Endothelial cell of umbilical vein (primary cell): ENCODE data around the gene ANKRD45. TPM values are rescaled to one million over a fixed set of nuclear protein-coding genes. Genes with fewer than 3 reads are reported as not detected.

ENCODE experiments used
- BruUV-seq: library from RNA; stranded (reverse); fragments of 400-500 nt; replicated peaks from 2 replicates; lab custom pipeline; 2021; lab: Mats Ljungman, UMichigan
- CTCF ChIA-PET: fragments of 300-600, 350-600 bp; sonication (Branson Sonifier 250); formaldehyde crosslinking; loops from one replicate; lab custom pipeline; 2021; ENCODE audit warnings: antibody characterized with exemption, inconsistent platforms; lab: Charles Lee
- POLR2A ChIA-PET: fragments of 300-600, 350-600 bp; sonication (Branson Sonifier 250); formaldehyde crosslinking; loops from one replicate; lab custom pipeline; 2021; ENCODE audit warnings: antibody characterized with exemption, inconsistent platforms; lab: Charles Lee
- DNase-seq: peaks from one replicate; pipeline ENCODE4 v3.0.0-alpha.2; 2011; ENCODE audit warnings: low read depth, low spot score
- FAIRE-seq: peaks from 2 replicates; lab custom pipeline; 2011; peaks lifted over from hg19 to GRCh38; lab: Jason Lieb, UNC
- H2AFZ ChIP-seq: 2 replicates; pipeline ENCODE4 v1.6.0; 2012; ENCODE audit warnings: low read depth, low read length, control low read depth, inconsistent platforms
- H3K27ac ChIP-seq: 2 replicates; pipeline ENCODE4 v1.5.1; 2011; ENCODE audit warnings: low read depth, mild to moderate bottlenecking, control low read depth, low read length, moderate library complexity; ENCODE audit not compliant: insufficient read depth
- H3K27me3 ChIP-seq, 2 experiments: 2 replicates each; pipeline versions ENCODE4 v1.6.0 to v1.6.1; 2011; ENCODE audit warnings: low read length in 2 of 2, mixed read lengths in 1 of 2; ENCODE audit not compliant: control insufficient read depth in 2 of 2, insufficient read depth in 2 of 2
- H3K36me3 ChIP-seq, 2 experiments: 2 replicates in 1 of 2; 3 replicates in 1 of 2; pipeline ENCODE4 v1.5.1; 2011; ENCODE audit warnings: low read length in 2 of 2, mild to moderate bottlenecking in 1 of 2, moderate library complexity in 1 of 2; ENCODE audit not compliant: control insufficient read depth in 2 of 2, insufficient read depth in 2 of 2; ENCODE audit errors: extremely low read depth in 1 of 2
- H3K4me1 ChIP-seq: 3 replicates; pipeline ENCODE4 v1.5.1; 2011; ENCODE audit warnings: mild to moderate bottlenecking, low read length; ENCODE audit not compliant: control insufficient read depth, insufficient read depth; ENCODE audit errors: extremely low read depth
- H3K4me2 ChIP-seq: 2 replicates; pipeline ENCODE4 v1.6.1; 2011; ENCODE audit warnings: low read length, control low read depth, mixed read lengths; ENCODE audit not compliant: insufficient read depth
- H3K4me3 ChIP-seq, 3 experiments: fragments of 200-600 bp in 1 of 3; sonication (generic), shearing (Covaris generic) in 1 of 3; replicated peaks in 1 of 3; 2 replicates each; pipeline ENCODE4 v1.5.1; 2011 to 2016; ENCODE audit warnings: control low read depth in 3 of 3, low read length in 3 of 3, mild to moderate bottlenecking in 2 of 3, inconsistent platforms in 1 of 3, low read depth in 1 of 3, moderate library complexity in 1 of 3; ENCODE audit not compliant: insufficient read depth in 1 of 3
- H3K79me2 ChIP-seq: 2 replicates; pipeline ENCODE4 v1.6.0; 2012; ENCODE audit warnings: low read length, inconsistent platforms; ENCODE audit not compliant: control insufficient read depth, insufficient read depth
- H3K9ac ChIP-seq: replicated peaks from 2 replicates; pipeline ENCODE3; 2011; ENCODE audit warnings: low read length, control low read depth; ENCODE audit not compliant: insufficient read depth; ENCODE audit errors: extremely low read depth
- H3K9me1 ChIP-seq: replicated peaks from 3 replicates; pipeline ENCODE4 v1.6.0; 2011; ENCODE audit warnings: mild to moderate bottlenecking, low read length; ENCODE audit not compliant: control insufficient read depth, insufficient read depth; ENCODE audit errors: extremely low read depth
- H3K9me3 ChIP-seq: replicated peaks from 2 replicates; pipeline ENCODE4 v1.5.1; 2012; ENCODE audit warnings: low read length, inconsistent platforms; ENCODE audit not compliant: control insufficient read depth, insufficient read depth
- H4K20me1 ChIP-seq: replicated peaks from 2 replicates; pipeline ENCODE3; 2011; ENCODE audit warnings: mild to moderate bottlenecking, low read length; ENCODE audit not compliant: control insufficient read depth, insufficient read depth; ENCODE audit errors: extremely low read depth
- CTCF ChIP-seq, 2 donors: IDR thresholded peaks; 1 replicate in 1 of 2; 2 replicates in 1 of 2; pipeline ENCODE4 v1.5.1; 2011; ENCODE audit warnings: low read length in 2 of 2, mild to moderate bottlenecking in 2 of 2, moderate library complexity in 2 of 2, control low read depth in 1 of 2, inconsistent platforms in 1 of 2, low read depth in 1 of 2; ENCODE audit not compliant: insufficient read depth in 1 of 2; ENCODE audit errors: extremely low read depth in 1 of 2
- EZH2 ChIP-seq: IDR thresholded peaks from 2 replicates; pipeline ENCODE4 v1.6.1; 2012; ENCODE audit warnings: borderline replicate concordance, low read depth, mild to moderate bottlenecking, moderate library complexity, low read length, inconsistent platforms; ENCODE audit not compliant: severe bottlenecking
- FOS ChIP-seq: IDR thresholded peaks from 2 replicates; pipeline ENCODE4 v1.6.1; 2011; ENCODE audit warnings: mild to moderate bottlenecking, low read length, moderate library complexity, borderline replicate concordance; ENCODE audit not compliant: insufficient read depth
- GATA2 ChIP-seq: IDR thresholded peaks from 2 replicates; pipeline ENCODE4 v1.7.0; 2011; ENCODE audit warnings: low read depth, mild to moderate bottlenecking, moderate library complexity, mixed read lengths, low read length; ENCODE audit not compliant: insufficient read length, insufficient read depth
- JUN ChIP-seq: IDR thresholded peaks from 2 replicates; pipeline ENCODE4 v1.6.1; 2011; ENCODE audit warnings: borderline replicate concordance, low read depth; ENCODE audit not compliant: insufficient read length, insufficient read depth
- MAX ChIP-seq: IDR thresholded peaks from 2 replicates; pipeline ENCODE4 v1.6.1; 2011; ENCODE audit not compliant: insufficient read depth, insufficient read length
- MYC ChIP-seq: IDR thresholded peaks from one replicate; pipeline ENCODE4 v1.6.1; 2011; ENCODE audit warnings: mild to moderate bottlenecking, low read depth, low read length
- POLR2AphosphoS5 ChIP-seq: IDR thresholded peaks from 2 replicates; pipeline ENCODE4 v1.6.1; 2012; ENCODE audit warnings: low read depth, mild to moderate bottlenecking, control low read depth, low read length, moderate library complexity; ENCODE audit not compliant: insufficient read depth
- dilution Hi-C: fragments of 300-500 bp; cut with MboI; formaldehyde crosslinking; loops from one replicate; pipeline ENCODE4 v1.15.0; 2019; ENCODE audit warnings: low sequenced_read_pairs; ENCODE audit not compliant: extremely low pct_ligation_motif_present
- intact Hi-C: fragments of 100-400 bp; cut with micrococcal nuclease; formaldehyde crosslinking; loops from one replicate; pipeline ENCODE4 v1.10.0; 2022
- polyA plus RNA-seq, 4 experiments: library from polyadenylated mRNA; depleted of rRNA in 3 of 4; stranded (reverse) in 3 of 4; unstranded in 1 of 4; fragments of >200 nt; gene quantifications; 2 replicates each; pipeline versions ENCODE4 v1.2.1 to v1.2.3, GENCODE V29; 2011 to 2012; ENCODE audit warnings: missing spikeins in 1 of 4
- total RNA-seq: library from RNA; stranded (reverse); gene quantifications from 2 replicates; pipeline ENCODE4 v1.2.3, GENCODE V29; 2021

ANKRD45 gene
- total and polyA plus RNA-seq, 2 donors (not counting 3 experiments of a cell fraction or from before 2014, with no cell fraction given): 0.19 to 0.62 TPM

- no peak overlapping the region for H3K27ac ChIP-seq
- dilution Hi-C loops (no loop called here), intact Hi-C loops (no loop called here)
- no peak overlapping the region for H3K9ac ChIP-seq
- H4K20me1 ChIP-seq: no peaks in the 10 kb centered on the region
- no peaks in the 10 kb centered on the region for H3K9me1 ChIP-seq
- H3K79me2 ChIP-seq: no peaks in the 10 kb centered on the region
- H3K36me3 ChIP-seq: no peaks in the 10 kb centered on the region
- no peak overlapping the region for H2AFZ ChIP-seq
- H3K4me3 ChIP-seq: no peak overlapping the region
- H3K27me3 ChIP-seq: peaks cover 4 to 10% of the 10 kb centered on the region in 2 experiments
- ChIA-PET CTCF (interaction anchor here (1.7 kb wide), 1 partner anchor 11 kb away, joined by 3 read pairs; no protein-coding TSS in a partner anchor), POLR2A (no interaction called here)
- H3K4me2 ChIP-seq: no peak overlapping the region
- TF ChIP-seq POLR2AphosphoS5 (no peak), FOS (no peak), JUN (no peak), EZH2 (no peak), CTCF (IDR thresholded peaks at IDR 0.05; ENCODE audit: extremely low read depth in 1 of 2, insufficient read depth in 1 of 2, low read depth in 1 of 2, low read length in 2 of 2) (no peak), MAX (no peak), GATA2 (no peak), MYC (no peak)
- no peaks in the 10 kb centered on the region for H3K9me3 ChIP-seq
- no TSS peak for BruUV-seq
- FAIRE-seq (no peak), DNase-seq (no peak)
- H3K4me1 ChIP-seq: no peaks in the 10 kb centered on the region
Observed at GRCh38 chr1:173580658-173581057, 89.0 kb downstream of the ANKRD45 start.
